ENCODE results near the gene ARFRP1. TPM values are rescaled to one million over a fixed set of nuclear protein-coding genes. Genes with fewer than 3 reads are reported as not detected.

Gene ARFRP1
- total RNA-seq, 1 donor from 2014 or later = 49.4 TPM

DNA sequence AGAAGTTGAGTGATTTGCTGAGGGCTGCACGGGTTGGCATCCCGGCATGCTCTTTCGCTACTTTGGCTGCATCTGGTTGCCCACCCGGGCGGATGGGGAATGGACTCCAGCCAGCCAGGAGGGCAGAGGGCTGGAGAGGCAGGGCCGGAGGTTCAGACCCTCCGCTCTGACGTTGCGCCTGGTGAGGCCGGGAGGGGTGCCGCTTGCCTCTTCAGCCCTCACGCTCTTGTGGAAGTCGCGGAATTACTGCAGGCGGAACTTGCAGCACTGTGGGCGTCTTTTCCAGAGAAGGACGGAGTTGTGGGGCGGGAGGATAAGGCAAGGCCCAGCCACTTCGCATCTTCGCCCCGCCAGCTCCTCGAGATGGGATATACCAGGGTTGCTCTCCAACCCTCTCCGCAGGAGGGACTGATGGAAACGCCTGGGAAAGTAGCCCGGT, 49.0 kb downstream of the ARFRP1 start:
- peak overlapping the region; percentile 89 for H3K27ac ChIP-seq
- peaks cover 16% of the 10 kb centered on the region for H3K4me1 ChIP-seq
- DNase-seq = peak; percentile 76
- H3K27me3 ChIP-seq = no peaks in the 10 kb centered on the region
- peak overlapping the region; percentile 92 for H3K4me3 ChIP-seq
- no peaks in the 10 kb centered on the region for H3K9me3 ChIP-seq
- no peak for TF ChIP-seq CTCF (IDR thresholded peaks at IDR 0.05)
- peaks cover 25% of the 10 kb centered on the region for H3K36me3 ChIP-seq
- intact Hi-C loops (cut with DNase I) = no loop called here
- ATAC-seq = peak; percentile 50

- Histone ChIP-seq H3K27ac (peak within 1 kb of the TSS; percentile 89), H3K36me3 (peaks cover 22% of the 10 kb centered on the region), H3K4me3 (peak within 1 kb of the TSS; percentile 92), H3K9me3 (no peaks in the 10 kb centered on the region), H3K27me3 (no peaks in the 10 kb centered on the region), H3K4me1 (peaks cover 18% of the 10 kb centered on the region)
- TF ChIP-seq CTCF (IDR thresholded peaks at IDR 0.05) = no peak
- intact Hi-C loops (cut with DNase I) = no loop called here
- DNase-seq (peak; percentile 96), ATAC-seq (peak; percentile 95)
These were observed 49.6 kb downstream of the ARFRP1 start, which contains the start of gene RTEL1 for GRCh38 chr20:63657937-63658748. Gene RTEL1 (plus strand): TSS chr20:63658312. CDS start chr20:63659403, 1,091 bp downstream.

- Histone ChIP-seq H3K4me3 (peak overlapping the region; percentile 92), H3K27ac (peak overlapping the region; percentile 89), H3K36me3 (peaks cover 15% of the 10 kb centered on the region), H3K9me3 (no peaks in the 10 kb centered on the region), H3K27me3 (no peaks in the 10 kb centered on the region), H3K4me1 (peaks cover 18% of the 10 kb centered on the region)
- ATAC-seq = no peak
- intact Hi-C loops (cut with DNase I) = no loop called here
- no peak for DNase-seq
- TF ChIP-seq CTCF (IDR thresholded peaks at IDR 0.05) = no peak
These were observed 50.4 kb downstream of the ARFRP1 start for GRCh38 chr20:63657260-63657936.

GRCh38 chr20:63656451-63656850, 51.3 kb downstream of the ARFRP1 start:
- intact Hi-C loops (cut with DNase I) = no loop called here
- DNase-seq (no peak), ATAC-seq (no peak)
- Histone ChIP-seq H3K27ac (no peak overlapping the region), H3K9me3 (no peaks in the 10 kb centered on the region), H3K36me3 (peaks cover 6% of the 10 kb centered on the region), H3K4me3 (no peak overlapping the region), H3K4me1 (peaks cover 25% of the 10 kb centered on the region), H3K27me3 (no peaks in the 10 kb centered on the region)
- no peak for TF ChIP-seq CTCF (IDR thresholded peaks at IDR 0.05)

- intact Hi-C loops (cut with DNase I) = no loop called here
- TF ChIP-seq CTCF (IDR thresholded peaks at IDR 0.05) = no peak
- ATAC-seq (no peak), DNase-seq (no peak)
- Histone ChIP-seq H3K4me1 (peaks cover 28% of the 10 kb centered on the region), H3K36me3 (no peaks in the 10 kb centered on the region), H3K9me3 (no peaks in the 10 kb centered on the region), H3K4me3 (no peak overlapping the region), H3K27ac (no peak overlapping the region), H3K27me3 (no peaks in the 10 kb centered on the region)
These were observed 52.5 kb downstream of the ARFRP1 start for GRCh38 chr20:63655249-63655648.

Data from upper lobe of right lung (tissue), 1 donor.